A549 treated with ZK216348 at 1 μM for 4 hours (cell line): Measurements from ENCODE around the gene ATL2. TPM values are rescaled to one million over a fixed set of nuclear protein-coding genes. Genes with fewer than 3 reads are reported as not detected.

Experiments
- total RNA-seq: library from RNA; stranded (reverse); fragments of 200-300 nt; extraction: Qiagen RNA extraction; gene quantifications from 5 replicates; pipeline ENCODE4 v1.2.3, GENCODE V29; 2022; ENCODE audit warnings: low read depth

Gene ATL2
- 46.6 to 57.7 TPM (median 50.9 TPM) in 5 replicates for total RNA-seq

GRCh38 chr2:38377050-38377828 lies at the start of gene ATL2:
Gene ATL2, minus strand, starts transcription at chr2:38377273. Its CDS starts 13 bp downstream, at chr2:38377260.

Other genes starting within 250 kb of the ATL2 start
- gene HNRNPLL, start 225.7 kb upstream of the ATL2 start, total RNA-seq, result 18.8 to 27.8 TPM (median 25.5 TPM) in 5 replicates